ENCODE measurements around the gene KCNAB1. TPM values are rescaled to one million over a fixed set of nuclear protein-coding genes. Genes with fewer than 3 reads are reported as not detected.
A peak's percentile ranks its signal among the peaks of the same experiment; 100 is the strongest.

KCNAB1 gene
- total RNA-seq, 1 experiment from 2014 or later: not detected

DNA sequence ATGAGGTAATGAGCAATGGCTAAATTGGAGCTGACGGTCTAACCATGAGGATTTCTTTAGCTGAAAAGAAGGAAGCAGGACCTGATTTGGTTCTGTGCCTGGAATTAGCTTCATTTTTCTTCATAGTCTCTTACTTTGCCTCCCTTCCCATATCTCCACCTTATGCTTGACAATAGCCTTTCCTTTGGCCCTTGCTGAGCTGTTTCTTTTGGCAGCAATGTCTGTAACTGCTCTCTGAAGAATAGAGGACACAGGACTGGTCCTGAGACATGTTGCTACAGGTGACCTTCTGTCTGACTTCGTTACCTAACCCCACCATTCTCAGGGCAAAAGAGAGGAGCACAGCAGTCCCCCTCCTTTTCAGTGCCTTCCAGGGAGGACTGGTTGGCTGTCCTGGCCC is 312.2 kb downstream of the KCNAB1 start:
- DNase-seq (ENCODE audit: low read depth): no peak
- in situ Hi-C loops (cut with HindIII; ENCODE audit: low pct_unique_long_range_greater_than_20kb, low sequenced_read_pairs): no loop called here

DNA sequence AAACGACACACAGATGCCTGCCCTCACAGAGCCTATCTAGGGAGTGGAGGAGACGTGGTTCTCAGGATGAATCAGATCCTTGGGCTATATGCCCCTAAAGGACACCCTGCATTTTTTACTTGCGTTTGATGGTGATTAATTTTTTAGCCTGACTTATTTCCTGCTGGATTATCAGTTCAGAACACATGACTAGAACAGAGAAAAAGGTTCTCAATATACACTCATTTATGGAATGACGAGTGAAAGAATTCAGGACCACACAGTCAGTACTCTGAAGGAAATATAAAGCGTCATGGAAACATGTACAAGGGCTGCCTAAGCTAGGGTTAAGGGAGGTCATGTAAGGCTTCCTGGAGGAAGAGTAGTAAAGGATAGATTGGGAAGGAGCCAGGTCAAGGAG is 312.8 kb downstream of the KCNAB1 start:
- no peak for DNase-seq (ENCODE audit: low read depth)
- in situ Hi-C loops (cut with HindIII; ENCODE audit: low pct_unique_long_range_greater_than_20kb, low sequenced_read_pairs): no loop called here

DNA sequence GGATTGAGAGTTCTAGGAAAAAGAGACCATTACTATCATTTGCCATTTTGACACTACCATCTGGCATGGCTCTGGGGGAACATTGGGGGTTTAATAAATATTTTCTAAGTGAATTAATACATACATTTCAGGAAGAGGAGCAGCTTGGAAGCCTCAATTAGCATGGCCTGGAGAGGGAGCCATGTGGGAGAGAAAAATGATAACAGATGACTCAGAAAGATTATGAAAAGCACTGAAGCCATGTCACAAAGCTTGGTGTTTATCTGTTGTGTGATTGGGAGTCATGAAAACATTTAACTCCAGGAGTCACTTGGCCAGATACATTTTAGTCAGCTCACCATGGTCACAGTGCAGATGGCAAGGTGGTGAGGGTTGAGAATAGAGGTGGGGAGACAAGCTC is 313.5 kb downstream of the KCNAB1 start:
- in situ Hi-C loops (cut with HindIII; ENCODE audit: low pct_unique_long_range_greater_than_20kb, low sequenced_read_pairs): no loop called here
- no peak for DNase-seq (ENCODE audit: low read depth)

DNA sequence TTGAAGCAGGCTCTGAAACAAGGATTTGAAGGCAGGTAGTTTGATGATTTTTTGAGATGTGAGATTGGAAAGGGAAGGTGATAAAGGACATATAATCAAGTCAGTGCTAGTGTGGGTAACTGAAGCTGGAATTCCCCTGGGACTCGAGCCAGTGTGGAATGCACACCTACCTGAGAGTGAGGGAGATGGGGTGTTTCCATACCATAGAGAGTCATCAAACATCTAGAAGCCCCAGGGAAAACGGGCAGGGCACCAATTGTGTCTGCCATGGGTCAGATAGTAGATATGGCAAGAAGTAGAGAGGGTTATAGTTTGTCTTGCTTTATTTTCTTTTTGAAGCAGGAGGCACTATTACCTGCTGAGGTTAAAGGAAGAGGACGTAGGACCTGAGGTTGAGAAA is 314.5 kb downstream of the KCNAB1 start:
- in situ Hi-C loops (cut with HindIII; ENCODE audit: low pct_unique_long_range_greater_than_20kb, low sequenced_read_pairs): no loop called here
- no peak for DNase-seq (ENCODE audit: low read depth)

DNA sequence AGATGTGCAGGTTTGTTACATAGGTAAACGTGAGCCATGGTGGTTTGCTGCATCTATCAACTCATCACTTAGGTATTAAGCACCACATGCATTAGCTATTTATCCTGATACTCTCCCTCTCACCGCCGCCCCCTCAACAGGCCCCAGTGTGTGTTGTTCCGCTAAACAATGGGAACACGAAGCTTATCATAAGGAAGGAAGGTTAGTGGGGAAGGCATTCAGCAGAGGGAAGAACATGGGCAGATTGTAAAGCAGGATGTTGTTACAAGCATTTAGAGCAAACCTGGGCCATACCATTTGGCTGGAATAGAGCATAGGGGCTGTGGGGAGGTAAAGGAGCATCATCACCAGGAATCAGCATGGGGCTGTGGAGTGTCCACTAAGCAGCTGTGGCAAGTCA is 322.7 kb downstream of the KCNAB1 start:
- in situ Hi-C loops (cut with HindIII; ENCODE audit: low pct_unique_long_range_greater_than_20kb, low sequenced_read_pairs): no loop called here
- DNase-seq (ENCODE audit: low read depth): no peak

DNA sequence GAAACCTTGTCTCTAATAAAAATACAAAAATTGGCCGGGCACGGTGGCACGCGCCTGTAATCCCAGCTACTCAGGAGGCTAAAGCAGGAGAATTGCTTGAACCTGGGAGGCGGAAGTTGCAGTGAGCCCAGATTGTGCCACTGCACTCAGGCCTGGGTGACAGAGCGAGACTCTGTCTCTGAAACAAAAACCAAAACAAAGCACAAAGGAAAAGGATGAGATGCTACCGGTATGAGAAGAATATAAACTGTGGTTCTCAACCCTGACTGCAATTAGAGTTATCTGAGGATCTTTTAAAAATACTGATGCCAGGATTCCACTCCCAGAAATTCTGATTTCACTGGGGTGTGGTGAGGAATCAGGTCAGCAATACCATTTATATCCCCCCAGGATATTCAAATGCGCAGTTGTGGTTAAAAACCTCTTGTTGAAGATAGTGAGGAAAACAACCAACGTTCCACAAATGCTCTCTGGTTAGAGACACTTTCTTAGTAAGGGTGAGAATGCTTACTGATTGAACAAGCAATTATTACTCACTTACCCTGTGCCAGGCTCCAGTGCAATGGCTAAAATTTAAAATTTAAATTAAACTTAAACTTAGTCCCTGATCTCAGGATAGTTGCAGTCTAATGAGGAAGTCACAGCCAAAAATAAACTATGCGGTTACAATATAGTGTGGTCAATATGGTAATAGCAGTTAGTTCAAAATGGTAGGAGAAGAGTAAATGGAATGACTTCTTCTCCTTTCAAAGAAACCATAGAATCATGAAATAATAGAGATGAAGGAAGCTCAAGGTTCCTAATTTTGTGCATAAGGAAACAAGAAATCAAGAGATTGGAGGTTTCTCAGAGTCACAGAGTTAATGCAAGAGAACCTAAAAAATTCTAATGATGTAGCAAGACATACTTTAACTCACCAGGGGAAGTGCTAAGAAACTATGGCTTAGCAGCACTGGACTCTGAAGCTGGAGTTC is 325.0 kb downstream of the KCNAB1 start:
- in situ Hi-C loops (cut with HindIII; ENCODE audit: low pct_unique_long_range_greater_than_20kb, low sequenced_read_pairs): no loop called here
- no peak for DNase-seq (ENCODE audit: low read depth)

DNA sequence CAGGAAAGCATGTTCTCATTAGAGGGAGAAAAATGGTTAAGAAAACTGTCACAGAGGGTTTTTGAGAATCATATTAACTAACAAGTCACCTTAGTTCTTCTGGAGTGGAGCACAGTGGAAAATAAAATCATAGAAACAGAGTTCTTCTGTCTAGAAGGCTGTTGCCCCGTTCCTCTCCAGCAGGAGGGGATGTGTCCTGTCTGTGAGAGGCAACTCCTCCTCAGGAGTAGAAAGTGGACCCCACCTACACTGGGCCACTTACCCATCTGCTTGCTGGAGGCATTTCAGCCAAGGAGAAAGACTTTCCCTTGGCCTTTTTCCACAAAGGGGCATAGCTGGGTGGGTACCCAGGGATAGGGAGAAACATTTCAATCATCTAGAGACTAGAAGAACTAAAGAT is 327.9 kb downstream of the KCNAB1 start:
- in situ Hi-C loops (cut with HindIII; ENCODE audit: low pct_unique_long_range_greater_than_20kb, low sequenced_read_pairs): no loop called here

DNA sequence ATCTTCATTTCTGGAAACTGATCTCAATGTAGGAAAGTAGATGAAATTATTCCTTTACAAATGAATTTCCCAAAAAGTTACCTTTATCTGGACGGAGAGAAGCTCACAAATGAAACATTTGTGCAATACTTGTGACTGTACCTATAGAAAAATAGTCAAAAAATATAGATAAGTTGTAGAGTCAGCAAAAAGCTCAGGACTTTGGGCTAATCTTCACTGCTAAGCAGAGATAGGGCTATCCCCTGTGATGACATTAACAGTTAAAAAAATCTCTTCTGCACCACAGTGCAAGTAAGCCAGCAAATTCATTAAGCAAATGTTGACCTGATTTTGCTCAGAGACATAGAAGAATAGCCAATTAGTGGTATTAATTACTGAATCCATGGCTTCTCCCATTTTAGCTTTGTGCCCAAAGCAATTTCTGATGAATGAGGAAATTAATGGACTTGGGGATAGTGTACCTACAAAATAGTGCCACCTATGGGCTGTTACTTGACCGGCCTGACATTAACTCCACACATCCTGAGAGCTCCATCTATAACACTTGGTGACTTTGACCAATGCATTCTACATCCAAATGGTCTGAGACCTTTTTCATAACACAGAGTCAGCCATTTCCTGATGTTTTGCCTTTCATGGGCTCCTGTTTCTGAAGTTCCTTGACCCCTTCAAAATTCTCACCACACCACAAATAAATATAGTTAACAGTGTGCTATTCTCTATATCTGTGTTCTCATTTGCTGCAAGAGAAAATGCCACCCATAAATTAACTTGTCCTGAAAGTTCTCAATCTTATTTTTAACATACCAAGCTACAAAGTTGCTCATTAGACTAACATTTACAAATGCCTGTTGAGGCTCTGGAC is 329.6 kb downstream of the KCNAB1 start:
- peak; percentile 30 for DNase-seq (ENCODE audit: low read depth)
- in situ Hi-C loops (cut with HindIII; ENCODE audit: low pct_unique_long_range_greater_than_20kb, low sequenced_read_pairs): no loop called here

More for the DNA sequence above, 327.9 kb downstream of the KCNAB1 start:
- no peak for DNase-seq (ENCODE audit: low read depth)

DNA sequence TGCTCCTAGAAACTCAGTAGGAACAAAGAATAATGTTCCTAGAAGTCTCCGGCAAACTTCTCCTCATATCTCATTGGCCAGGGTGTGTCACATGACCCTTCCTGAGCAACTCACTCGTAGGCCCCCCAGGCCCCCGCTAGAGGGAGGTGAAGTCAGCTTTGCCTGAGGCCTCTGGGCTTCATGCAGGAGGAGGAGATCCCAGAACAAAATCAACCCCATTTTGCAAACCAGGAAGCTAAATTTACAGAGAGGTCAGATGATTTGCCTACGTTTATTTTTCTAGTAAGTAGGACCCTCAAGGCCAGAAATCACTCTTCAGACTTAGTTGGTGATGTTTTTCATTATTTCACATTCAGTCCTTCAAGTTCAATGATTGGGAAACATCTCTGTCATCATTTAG is 335.5 kb downstream of the KCNAB1 start:
- DNase-seq (ENCODE audit: low read depth): no peak

DNA sequence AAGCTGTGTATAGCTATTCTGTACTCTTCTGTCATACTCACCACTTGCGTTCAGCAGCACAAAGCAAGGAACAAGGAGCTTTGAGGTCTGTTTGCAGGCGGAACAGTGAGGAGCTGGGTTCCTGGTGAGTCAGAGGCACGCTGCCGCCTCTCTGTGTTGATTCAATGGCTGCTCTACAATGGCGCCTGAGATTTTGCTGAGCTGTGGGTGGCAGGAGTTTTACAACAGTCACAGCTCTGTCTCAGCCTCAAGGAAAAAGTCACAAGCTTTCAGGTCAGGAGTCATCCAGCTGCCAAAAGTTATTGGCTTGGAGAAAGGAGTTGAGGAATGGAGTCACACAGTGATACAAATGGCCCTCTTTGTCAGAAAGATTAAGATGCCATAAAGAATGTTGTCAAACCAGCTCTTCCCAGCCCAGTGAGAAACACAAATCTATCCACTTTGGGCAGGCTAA is 336.4 kb downstream of the KCNAB1 start:
- in situ Hi-C loops (cut with HindIII; ENCODE audit: low pct_unique_long_range_greater_than_20kb, low sequenced_read_pairs): no loop called here
- no peak for DNase-seq (ENCODE audit: low read depth)

More for the DNA sequence above, 335.5 kb downstream of the KCNAB1 start:
- in situ Hi-C loops (cut with HindIII; ENCODE audit: low pct_unique_long_range_greater_than_20kb, low sequenced_read_pairs): no loop called here

DNA sequence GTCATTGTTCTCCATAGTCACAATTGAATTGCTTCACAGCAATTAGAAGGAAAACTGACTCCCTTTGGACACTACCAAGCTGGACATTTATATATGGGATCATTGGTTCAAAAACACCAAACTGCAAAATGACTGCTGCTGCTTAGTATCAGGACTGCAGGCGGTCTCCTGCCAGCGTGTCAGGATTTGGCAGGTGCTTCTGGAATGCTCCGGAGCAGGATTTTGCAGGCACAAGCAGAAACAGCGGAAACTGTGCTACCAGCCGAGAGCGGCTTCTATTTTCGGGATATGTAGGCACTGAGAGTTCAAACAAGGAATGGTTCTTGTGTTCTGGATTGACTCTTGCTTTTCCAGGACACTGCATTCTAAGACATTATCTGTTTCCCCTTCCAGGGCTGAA is 339.1 kb downstream of the KCNAB1 start:
- in situ Hi-C loops (cut with HindIII; ENCODE audit: low pct_unique_long_range_greater_than_20kb, low sequenced_read_pairs): no loop called here

DNA sequence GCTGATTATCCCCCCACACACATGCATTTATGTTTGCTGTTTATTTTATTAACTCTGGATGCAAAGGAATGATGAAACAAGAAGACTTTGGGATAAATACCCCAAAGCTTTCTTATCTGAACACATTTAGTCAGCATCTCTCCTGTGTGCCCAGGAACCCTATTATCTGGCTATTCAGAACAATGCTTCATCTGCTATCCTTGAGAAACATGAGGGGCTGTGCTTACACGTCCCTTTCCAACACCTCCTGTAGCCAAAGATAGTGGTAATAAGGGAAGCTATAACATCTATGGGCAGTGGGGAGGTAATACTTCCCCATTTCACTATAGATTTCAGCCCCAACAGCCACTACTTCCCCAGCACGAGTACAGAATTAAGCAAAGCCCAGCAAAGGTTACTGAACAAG is 339.8 kb downstream of the KCNAB1 start:
- in situ Hi-C loops (cut with HindIII; ENCODE audit: low pct_unique_long_range_greater_than_20kb, low sequenced_read_pairs): no loop called here

More for the DNA sequence above, 339.1 kb downstream of the KCNAB1 start:
- no peak for DNase-seq (ENCODE audit: low read depth)

DNA sequence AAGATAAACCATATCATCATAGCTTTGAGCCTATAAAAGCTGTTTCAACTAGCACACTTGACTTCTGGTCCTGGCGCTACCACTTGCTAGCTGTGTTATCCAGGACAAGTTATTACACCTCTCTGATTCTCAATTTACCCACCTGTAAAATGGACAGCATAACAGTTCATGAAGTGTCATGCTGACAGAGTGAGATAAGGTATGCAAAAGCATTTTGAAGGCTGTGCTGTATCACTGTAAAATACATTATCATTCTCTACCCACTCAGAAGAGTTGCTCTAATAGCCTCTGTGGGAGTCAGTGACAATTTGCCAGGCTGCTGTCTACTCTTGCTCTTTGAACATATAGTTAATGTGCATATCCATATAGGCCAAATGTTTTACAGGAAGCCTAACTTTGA is 341.5 kb downstream of the KCNAB1 start:
- no peak for DNase-seq (ENCODE audit: low read depth)
- in situ Hi-C loops (cut with HindIII; ENCODE audit: low pct_unique_long_range_greater_than_20kb, low sequenced_read_pairs): no loop called here

More for the DNA sequence above, 339.8 kb downstream of the KCNAB1 start:
- DNase-seq (ENCODE audit: low read depth): no peak

DNA sequence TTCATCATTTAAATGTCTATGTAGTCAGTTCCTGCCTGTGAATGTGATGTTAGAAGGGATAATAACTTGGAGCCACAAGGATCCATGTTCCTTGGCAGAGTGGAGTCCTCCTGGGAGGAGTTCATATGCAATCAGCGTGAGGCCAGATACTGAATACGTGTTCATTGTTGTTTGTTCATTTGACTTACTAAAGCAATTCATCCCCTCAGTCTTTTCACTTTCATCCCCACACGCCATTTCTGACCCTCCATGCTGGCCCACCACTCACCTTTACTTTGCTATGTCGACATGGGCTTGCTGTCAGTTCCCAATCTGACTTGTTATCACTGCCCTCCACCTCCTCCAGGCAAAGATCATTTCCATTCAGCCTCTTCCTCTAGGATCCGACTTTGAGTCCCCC is 342.7 kb downstream of the KCNAB1 start:
- DNase-seq (ENCODE audit: low read depth): no peak
- in situ Hi-C loops (cut with HindIII; ENCODE audit: low pct_unique_long_range_greater_than_20kb, low sequenced_read_pairs): no loop called here

DNA sequence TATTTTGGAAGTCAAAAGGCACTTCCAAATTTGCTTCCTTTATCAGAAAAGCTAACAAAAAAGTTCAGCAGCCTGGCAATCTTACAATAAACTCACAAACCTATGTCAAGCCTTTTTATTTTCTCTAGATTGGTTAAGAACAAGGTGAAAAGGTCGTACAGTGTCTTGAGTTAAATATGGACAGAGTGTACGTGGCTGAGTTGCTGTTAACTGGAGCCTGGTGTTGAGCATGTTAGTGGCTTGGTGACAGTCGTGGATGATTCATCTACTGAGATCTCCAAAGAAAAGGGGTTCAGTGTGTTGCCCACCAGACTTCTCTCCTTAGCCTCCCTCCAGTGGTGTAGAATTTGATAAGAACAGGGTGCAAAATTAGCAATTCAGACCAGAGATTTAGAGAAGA is 344.8 kb downstream of the KCNAB1 start:
- in situ Hi-C loops (cut with HindIII; ENCODE audit: low pct_unique_long_range_greater_than_20kb, low sequenced_read_pairs): no loop called here
- no peak for DNase-seq (ENCODE audit: low read depth)

DNA sequence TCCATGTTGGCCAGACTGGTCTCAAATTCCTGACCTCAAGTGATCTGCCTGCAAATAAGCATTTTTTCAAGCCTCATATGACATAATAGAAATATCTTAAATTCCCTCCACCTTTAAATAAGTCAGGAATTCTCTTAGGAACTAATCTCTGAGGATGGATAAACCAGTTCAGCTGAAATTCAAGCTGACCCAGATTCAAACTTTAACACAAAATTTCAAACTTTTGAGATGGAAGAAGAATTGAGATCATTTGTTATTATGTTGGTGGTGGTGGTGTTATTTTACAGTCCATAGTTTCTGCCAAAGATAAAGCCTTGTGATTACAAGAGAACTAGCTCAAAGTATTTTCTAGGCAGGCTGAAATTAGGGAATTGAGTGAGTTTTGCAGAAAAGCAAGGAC is 349.1 kb downstream of the KCNAB1 start:
- in situ Hi-C loops (cut with HindIII; ENCODE audit: low pct_unique_long_range_greater_than_20kb, low sequenced_read_pairs): no loop called here

DNA sequence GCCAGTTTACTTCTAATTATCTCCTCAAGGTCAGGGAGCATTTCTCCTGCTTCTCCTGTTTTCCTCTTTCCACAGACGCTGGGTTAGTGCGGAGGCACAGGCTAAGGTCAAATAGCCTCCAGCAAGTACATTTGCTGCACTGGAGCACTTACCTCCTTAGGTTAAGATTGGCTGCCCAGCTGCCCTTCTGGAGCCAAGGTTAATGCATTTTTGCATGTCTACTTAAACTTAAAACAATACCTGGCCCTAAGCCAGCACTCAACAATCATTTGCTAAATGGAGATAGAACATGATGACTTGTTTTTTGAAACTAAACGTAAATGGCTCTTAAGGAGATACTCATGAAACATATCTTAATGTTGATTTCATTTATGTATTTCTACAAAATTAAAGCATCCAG is 351.1 kb downstream of the KCNAB1 start:
- in situ Hi-C loops (cut with HindIII; ENCODE audit: low pct_unique_long_range_greater_than_20kb, low sequenced_read_pairs): no loop called here
- DNase-seq (ENCODE audit: low read depth): peak; percentile 15

More for the DNA sequence above, 349.1 kb downstream of the KCNAB1 start:
- no peak for DNase-seq (ENCODE audit: low read depth)

DNA sequence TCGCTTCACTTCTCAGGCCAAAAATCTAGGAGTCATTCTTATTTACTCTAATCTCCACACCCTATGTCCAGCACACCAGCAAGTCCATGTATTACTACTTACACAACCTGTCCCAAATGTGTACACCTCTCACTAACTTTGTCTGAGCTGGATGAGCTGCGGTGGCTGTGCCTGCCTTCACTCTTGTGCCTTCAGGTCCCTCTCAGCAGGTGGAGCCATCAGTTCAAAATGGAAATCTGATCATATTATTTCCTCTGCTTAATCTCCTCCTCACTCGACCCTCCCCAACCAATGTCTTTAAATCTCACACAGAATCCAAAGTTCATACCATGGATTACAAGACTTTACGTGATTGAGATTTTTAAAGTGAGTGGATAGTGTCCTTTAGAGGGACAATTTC is 351.8 kb downstream of the KCNAB1 start:
- in situ Hi-C loops (cut with HindIII; ENCODE audit: low pct_unique_long_range_greater_than_20kb, low sequenced_read_pairs): no loop called here
- DNase-seq (ENCODE audit: low read depth): no peak

DNA sequence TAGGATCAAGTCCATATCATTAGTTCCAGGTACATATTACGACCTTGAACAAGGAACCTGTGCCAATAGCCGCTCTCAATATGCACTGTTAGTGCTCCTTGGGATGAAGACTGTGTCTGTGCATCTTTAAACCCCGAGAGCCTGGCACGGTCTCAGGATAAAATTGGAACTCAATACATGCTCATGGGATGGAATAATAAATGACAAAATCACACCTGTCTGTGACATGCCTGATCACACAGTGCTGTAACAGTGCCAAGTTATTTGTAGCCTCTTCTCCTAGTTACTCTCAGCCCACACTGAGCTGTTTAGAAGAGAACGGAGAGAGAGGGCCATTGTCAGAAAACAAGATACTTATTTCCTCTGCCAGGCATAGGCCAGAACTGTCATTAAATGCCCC is 352.3 kb downstream of the KCNAB1 start:
- no peak for DNase-seq (ENCODE audit: low read depth)
- in situ Hi-C loops (cut with HindIII; ENCODE audit: low pct_unique_long_range_greater_than_20kb, low sequenced_read_pairs): no loop called here

Measured in Caki2 (cell line).